Naive thymus-derived CD8-positive, alpha-beta T cell (primary cell): ENCODE results near the gene MACROD2. TPM values are rescaled to one million over a fixed set of nuclear protein-coding genes. Genes with fewer than 3 reads are reported as not detected.

Experiments
- ATAC-seq, 2 donors: fragments of 150-1000 bp; cut with Tn5 transposase in 1 of 2; sonication (Bioruptor Pico), chemical (Tn5 transposase) in 1 of 2; 1 replicate in 1 of 2; 2 replicates in 1 of 2; pipeline ENCODE4 v1.10.0; 2021; ENCODE audit warnings: mild to moderate bottlenecking in 2 of 2, moderate library complexity in 2 of 2
- POLR2A ChIA-PET: fragments of 350-600 bp; sonication (Branson Sonifier 250); formaldehyde crosslinking; loops from one replicate; lab custom pipeline; 2021; ENCODE audit warnings: antibody characterized with exemption; lab: Charles Lee
- DNase-seq, 10 donors: peaks; one replicate each; pipeline versions ENCODE4 v3.0.0 to v3.0.0-alpha.2; 2020 to 2022
- H3K27ac Mint-ChIP-seq, 10 donors: one replicate each; pipeline ENCODE4 v1.8.0; 2020 to 2022; ENCODE audit warnings: mild to moderate bottlenecking in 10 of 10, mixed read lengths in 10 of 10, moderate library complexity in 4 of 10, inconsistent platforms in 1 of 10
- H3K27me3 Mint-ChIP-seq, 5 donors: one replicate each; pipeline ENCODE4 v1.8.0; 2021 to 2022; ENCODE audit warnings: mixed read lengths in 5 of 5
- H3K36me3 Mint-ChIP-seq, 3 donors: one replicate each; pipeline ENCODE4 v1.8.0; 2020 to 2022; ENCODE audit warnings: mixed read lengths in 3 of 3, mild to moderate bottlenecking in 2 of 3, inconsistent platforms in 1 of 3
- H3K4me1 Mint-ChIP-seq, 4 donors: one replicate each; pipeline ENCODE4 v1.8.0; 2021 to 2022; ENCODE audit warnings: mixed read lengths in 4 of 4
- H3K4me3 Mint-ChIP-seq, 10 donors: one replicate each; pipeline ENCODE4 v1.8.0; 2020 to 2022; ENCODE audit warnings: mild to moderate bottlenecking in 10 of 10, mixed read lengths in 10 of 10, moderate library complexity in 6 of 10, inconsistent platforms in 1 of 10
- H3K9me3 Mint-ChIP-seq, 9 donors: one replicate each; pipeline ENCODE4 v1.8.0; 2020 to 2022; ENCODE audit warnings: mixed read lengths in 9 of 9, mild to moderate bottlenecking in 3 of 9, inconsistent platforms in 1 of 9, moderate library complexity in 1 of 9
- polyA plus RNA-seq, 3 donors: library from polyadenylated mRNA; unstranded; fragments of 300-500 nt; fragmentation: Illumina TruSeq; gene quantifications; one replicate each; pipeline ENCODE4 v1.2.3, GENCODE V29; 2021
- total RNA-seq, 8 experiments: library from RNA in 2 of 8; stranded (reverse) in 2 of 8; gene quantifications; one replicate each; pipeline ENCODE4 v1.2.3 and lab custom pipeline; 2021 to 2026

Gene MACROD2
- total and polyA plus RNA-seq, 5 experiments from 2014 or later, result 0.18 to 1.1 (median 0.60) TPM; not detected in 2

DNA sequence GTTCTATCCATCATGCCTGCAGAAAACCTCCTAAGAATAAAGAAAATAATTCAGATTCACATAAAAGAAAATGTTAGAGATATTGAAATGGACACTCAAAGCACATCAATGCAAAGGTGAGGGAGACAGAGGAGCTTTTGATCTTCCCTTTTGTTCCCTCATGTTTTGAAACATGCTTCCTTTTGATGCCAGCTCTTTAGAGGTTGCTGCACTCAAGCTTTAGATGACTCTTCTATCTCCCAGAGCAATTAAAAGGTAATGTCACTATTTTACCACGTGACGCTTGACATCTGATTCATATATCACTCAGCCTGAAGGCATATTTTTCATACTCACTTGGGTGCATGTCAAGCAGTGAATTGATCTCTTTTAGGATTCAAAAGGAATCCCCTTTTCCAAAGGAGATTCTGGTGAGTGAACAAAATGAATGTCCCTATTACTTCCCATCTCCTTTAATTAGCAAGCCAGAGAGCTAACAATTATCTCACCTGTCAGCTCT is 1551.3 kb downstream of the MACROD2 start:
- Mint-ChIP-seq H3K36me3 (no peaks in the 10 kb centered on the region), H3K9me3 (peaks cover 0 to 30% (median 13%) of the 10 kb centered on the region in 9 donors), H3K27ac (no peak overlapping the region), H3K4me1 (no peaks in the 10 kb centered on the region), H3K4me3 (no peak overlapping the region), H3K27me3 (no peaks in the 10 kb centered on the region)
- ATAC-seq (no peak), DNase-seq (no peak)
- POLR2A ChIA-PET, result no interaction called here

DNA sequence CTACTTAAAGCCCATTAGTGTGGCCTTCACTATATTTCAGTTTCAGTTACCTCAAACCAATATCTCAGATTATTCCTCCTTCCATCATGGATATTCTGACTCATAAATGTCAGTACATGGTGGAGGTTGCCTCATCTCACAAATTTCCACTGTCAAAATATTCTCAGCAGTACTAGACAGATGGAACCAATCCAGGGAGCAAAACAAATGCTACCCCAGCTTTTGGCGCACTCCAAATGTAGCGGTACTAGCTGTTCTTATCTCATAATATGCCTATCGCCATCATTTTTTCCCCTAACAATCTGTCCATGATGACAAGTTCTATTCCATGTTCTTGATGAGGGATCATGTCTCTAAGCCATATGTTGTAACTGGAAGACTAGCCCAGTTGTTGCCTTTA is 1551.8 kb downstream of the MACROD2 start:
- DNase-seq, result no peak
- no peak for ATAC-seq
- Mint-ChIP-seq H3K27ac (no peak overlapping the region), H3K36me3 (no peaks in the 10 kb centered on the region), H3K4me3 (no peak overlapping the region), H3K9me3 (peaks cover 0 to 25% (median 15%) of the 10 kb centered on the region in 9 donors), H3K4me1 (no peaks in the 10 kb centered on the region), H3K27me3 (no peaks in the 10 kb centered on the region)
- POLR2A ChIA-PET, result no interaction called here

DNA sequence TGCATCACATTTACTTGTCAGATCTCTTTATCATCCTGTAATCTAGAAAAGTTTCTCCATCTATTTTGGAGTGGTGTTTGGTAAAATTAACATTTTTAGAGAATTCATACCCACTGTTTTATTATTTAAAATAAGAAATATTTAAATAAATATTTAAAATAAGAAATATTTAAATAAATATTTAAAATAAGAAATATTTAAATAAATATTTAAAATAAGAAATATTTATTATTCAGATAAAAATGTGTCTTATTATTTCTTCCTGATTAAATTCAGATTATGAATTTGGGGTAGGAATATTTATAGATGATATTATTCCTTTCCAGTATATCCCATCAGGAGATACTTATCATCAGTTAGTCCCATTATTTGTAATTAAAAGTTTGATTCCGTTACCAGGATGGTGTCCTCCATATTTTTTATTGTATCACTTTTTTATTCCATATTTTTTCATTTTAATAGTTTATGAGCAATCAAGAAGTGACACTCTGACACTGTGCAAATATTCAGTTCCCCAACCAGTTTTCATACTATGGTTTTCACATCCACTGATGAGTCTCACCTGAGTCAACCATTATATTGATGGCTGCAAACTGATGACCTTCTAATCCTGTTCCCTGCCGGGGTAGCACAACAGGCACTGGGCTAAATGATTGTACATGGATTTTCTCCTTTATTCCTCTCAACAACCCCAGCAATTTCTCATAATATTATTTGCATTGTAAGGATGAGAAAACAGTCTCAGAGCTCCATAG is 1555.0 kb downstream of the MACROD2 start:
- no peak for ATAC-seq
- H3K4me1 Mint-ChIP-seq, result no peaks in the 10 kb centered on the region
- H3K36me3 Mint-ChIP-seq, result peaks cover 0 to 3% (median 0%) of the 10 kb centered on the region in 3 donors
- no peak overlapping the region for H3K4me3 Mint-ChIP-seq
- peaks cover 0 to 3% (median 0%) of the 10 kb centered on the region in 5 donors for H3K27me3 Mint-ChIP-seq
- H3K9me3 Mint-ChIP-seq, result peaks cover 0 to 48% (median 34%) of the 10 kb centered on the region in 9 donors
- POLR2A ChIA-PET, result no interaction called here
- no peak overlapping the region for H3K27ac Mint-ChIP-seq
- no peak for DNase-seq

DNA sequence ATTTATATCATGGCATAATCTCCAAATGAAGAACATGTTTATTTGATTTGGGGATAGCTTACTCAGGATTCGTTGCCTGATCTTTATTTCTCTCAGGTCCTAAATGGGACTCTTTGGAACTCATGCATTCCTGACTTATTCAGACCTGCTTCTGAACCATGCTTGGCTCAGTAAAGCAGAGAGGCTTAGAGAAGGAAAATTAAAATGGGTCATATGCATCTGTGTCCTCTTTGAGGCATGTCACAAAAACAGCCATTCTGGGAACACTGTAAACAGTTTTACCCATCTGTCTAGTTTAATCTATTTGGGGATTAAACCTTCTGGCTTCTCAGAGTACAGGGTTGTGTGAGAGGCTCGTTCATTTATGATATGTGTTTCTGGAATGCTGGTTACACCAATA is 1560.6 kb downstream of the MACROD2 start:
- no peak overlapping the region for H3K4me3 Mint-ChIP-seq
- POLR2A ChIA-PET, result no interaction called here
- H3K27me3 Mint-ChIP-seq, result peaks cover 0 to 3% (median 0%) of the 10 kb centered on the region in 5 donors
- no peak overlapping the region for H3K27ac Mint-ChIP-seq
- peaks cover 0 to 33% (median 28%) of the 10 kb centered on the region in 9 donors for H3K9me3 Mint-ChIP-seq
- ATAC-seq, result no peak
- no peak for DNase-seq
- H3K4me1 Mint-ChIP-seq, result no peaks in the 10 kb centered on the region
- peaks cover 0 to 11% (median 0%) of the 10 kb centered on the region in 3 donors for H3K36me3 Mint-ChIP-seq

DNA sequence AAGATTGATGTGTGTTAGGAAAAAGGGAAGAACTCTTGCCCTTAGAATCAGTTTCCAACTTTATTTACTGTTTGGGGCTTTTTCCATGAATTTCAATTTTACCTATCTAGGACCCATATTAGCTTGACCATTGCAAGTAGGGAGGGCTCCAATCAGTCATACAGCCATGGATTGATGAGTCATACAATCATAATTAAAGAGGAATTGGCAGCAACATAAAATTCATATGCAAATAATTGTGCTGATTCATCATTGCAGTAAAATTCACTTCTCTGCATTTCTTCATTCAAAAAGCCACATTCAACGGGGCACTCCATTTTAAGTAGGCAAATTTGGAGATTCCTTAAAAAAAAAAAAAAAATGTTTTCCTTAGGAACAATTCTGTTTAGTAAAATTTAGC is 1561.6 kb downstream of the MACROD2 start:
- H3K4me1 Mint-ChIP-seq, result no peaks in the 10 kb centered on the region
- DNase-seq (no peak), ATAC-seq (no peak)
- H3K4me3 Mint-ChIP-seq, result no peak overlapping the region
- peaks cover 0 to 11% (median 0%) of the 10 kb centered on the region in 3 donors for H3K36me3 Mint-ChIP-seq
- POLR2A ChIA-PET, result no interaction called here
- no peak overlapping the region for H3K27ac Mint-ChIP-seq
- peaks cover 0 to 3% (median 0%) of the 10 kb centered on the region in 5 donors for H3K27me3 Mint-ChIP-seq
- peaks cover 0 to 33% (median 27%) of the 10 kb centered on the region in 9 donors for H3K9me3 Mint-ChIP-seq

DNA sequence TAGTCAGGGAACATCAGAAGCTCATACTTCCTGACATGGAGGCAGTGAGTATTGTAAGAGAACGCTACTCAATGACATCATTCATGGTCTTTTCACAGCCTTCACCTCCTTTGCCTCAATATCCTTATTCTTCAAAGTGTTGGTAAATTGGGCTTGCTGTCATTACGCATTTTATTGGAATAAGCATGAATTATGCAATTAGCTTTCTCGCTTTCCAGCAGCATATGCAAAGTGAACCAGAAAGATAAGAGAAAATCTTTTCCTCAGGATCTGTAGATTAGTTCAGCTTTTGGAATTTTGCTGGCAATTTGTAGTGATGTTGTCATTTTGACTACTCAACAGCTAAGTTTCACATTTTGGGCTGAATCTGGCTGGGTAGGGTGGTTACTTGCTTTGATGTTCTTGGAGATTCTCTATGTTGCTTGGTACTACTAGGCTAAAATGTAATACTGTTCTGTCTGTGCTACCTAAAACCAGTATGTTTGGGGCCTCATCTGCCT is 1565.8 kb downstream of the MACROD2 start:
- H3K9me3 Mint-ChIP-seq, result peaks cover 0 to 8% (median 4%) of the 10 kb centered on the region in 9 donors
- DNase-seq (no peak), ATAC-seq (no peak)
- POLR2A ChIA-PET, result no interaction called here
- peaks cover 0 to 7% (median 0%) of the 10 kb centered on the region in 3 donors for H3K36me3 Mint-ChIP-seq
- H3K27ac Mint-ChIP-seq, result no peak overlapping the region
- H3K27me3 Mint-ChIP-seq, result no peaks in the 10 kb centered on the region
- no peaks in the 10 kb centered on the region for H3K4me1 Mint-ChIP-seq
- no peak overlapping the region for H3K4me3 Mint-ChIP-seq

DNA sequence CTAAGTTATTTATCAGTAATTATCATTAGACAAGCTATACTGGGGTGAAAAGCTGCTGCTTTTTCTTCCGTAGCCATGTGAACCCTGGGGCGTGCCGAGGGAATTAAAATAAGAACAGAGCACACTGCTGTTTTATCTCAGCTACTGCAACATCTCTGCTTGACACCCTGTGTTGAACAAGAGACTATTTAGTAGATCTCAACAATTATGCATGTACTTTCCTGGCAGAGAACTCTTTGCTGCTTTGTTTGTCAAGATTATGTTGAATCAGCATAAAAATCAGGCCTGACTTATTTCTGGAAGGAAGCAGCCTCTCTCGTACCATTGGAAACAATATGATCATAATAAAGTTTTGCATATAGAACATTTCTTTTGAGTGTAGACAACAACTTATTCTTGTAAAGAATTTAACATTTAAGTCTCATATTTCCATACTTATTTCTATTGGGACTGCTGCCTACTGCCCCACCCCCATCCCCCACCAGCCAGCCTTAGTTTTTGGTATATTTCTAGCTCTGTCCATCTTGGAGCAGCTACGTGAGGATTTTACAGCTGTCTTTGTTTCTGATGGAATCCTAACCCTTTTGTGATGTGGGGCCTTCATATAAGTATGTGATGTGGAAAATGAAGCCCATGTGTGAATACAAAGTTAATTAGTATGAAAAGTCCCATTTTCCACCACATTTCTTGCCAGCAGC is 1566.5 kb downstream of the MACROD2 start:
- POLR2A ChIA-PET, result no interaction called here
- Mint-ChIP-seq H3K27me3 (no peaks in the 10 kb centered on the region), H3K36me3 (peaks cover 0 to 7% (median 0%) of the 10 kb centered on the region in 3 donors), H3K4me1 (no peaks in the 10 kb centered on the region), H3K9me3 (peaks cover 3 to 12% (median 5%) of the 10 kb centered on the region in 9 donors), H3K4me3 (no peak overlapping the region), H3K27ac (no peak overlapping the region)
- DNase-seq (no peak), ATAC-seq (no peak)

DNA sequence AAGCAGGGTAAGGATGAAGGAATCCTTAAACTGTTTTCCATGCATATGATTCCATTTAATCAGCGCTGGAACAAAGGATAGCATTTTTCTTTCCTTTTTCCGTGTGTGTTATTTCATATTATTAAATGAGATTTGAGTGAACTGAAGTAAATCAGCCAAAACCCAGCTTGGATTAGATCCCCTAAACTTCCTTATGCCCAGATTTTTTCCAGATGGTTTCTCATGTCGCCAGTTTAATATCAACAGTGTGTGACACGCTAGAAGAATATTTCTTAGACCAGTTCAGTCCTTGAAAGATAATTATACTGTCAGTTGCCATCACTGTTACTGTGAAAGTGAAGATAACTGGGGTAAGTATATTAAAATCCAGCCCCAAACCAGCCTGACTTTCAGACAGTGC is 1568.5 kb downstream of the MACROD2 start:
- H3K36me3 Mint-ChIP-seq, result peaks cover 0 to 7% (median 0%) of the 10 kb centered on the region in 3 donors
- H3K27ac Mint-ChIP-seq, result no peak overlapping the region
- H3K4me3 Mint-ChIP-seq, result no peak overlapping the region
- POLR2A ChIA-PET, result no interaction called here
- DNase-seq, result no peak
- no peak for ATAC-seq
- no peaks in the 10 kb centered on the region for H3K4me1 Mint-ChIP-seq
- H3K27me3 Mint-ChIP-seq, result no peaks in the 10 kb centered on the region
- peaks cover 0 to 16% (median 3%) of the 10 kb centered on the region in 9 donors for H3K9me3 Mint-ChIP-seq

DNA sequence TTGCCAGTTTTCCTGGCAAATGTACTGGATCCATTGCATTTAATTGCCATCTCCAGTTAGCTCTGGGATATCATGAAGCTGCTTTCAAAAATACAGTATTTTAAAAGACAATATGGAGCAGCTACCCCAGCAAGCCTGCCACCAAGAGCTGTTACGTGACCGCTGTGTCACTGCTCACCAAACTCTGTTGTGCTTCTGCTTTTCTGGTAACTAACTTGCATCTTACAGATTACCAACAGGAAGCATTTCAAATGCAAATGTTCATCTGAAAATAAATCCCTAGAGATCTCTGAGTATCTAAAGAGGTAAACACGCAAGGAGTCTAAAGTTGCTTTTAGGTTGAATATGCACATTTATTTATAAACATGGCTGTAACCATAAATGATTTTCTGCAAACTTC is 1569.7 kb downstream of the MACROD2 start:
- POLR2A ChIA-PET, result no interaction called here
- H3K4me3 Mint-ChIP-seq, result no peak overlapping the region
- H3K4me1 Mint-ChIP-seq, result no peaks in the 10 kb centered on the region
- H3K36me3 Mint-ChIP-seq, result no peaks in the 10 kb centered on the region
- H3K9me3 Mint-ChIP-seq, result peaks cover 0 to 16% (median 3%) of the 10 kb centered on the region in 9 donors
- ATAC-seq, result no peak
- H3K27me3 Mint-ChIP-seq, result no peaks in the 10 kb centered on the region
- DNase-seq, result no peak
- no peak overlapping the region for H3K27ac Mint-ChIP-seq

DNA sequence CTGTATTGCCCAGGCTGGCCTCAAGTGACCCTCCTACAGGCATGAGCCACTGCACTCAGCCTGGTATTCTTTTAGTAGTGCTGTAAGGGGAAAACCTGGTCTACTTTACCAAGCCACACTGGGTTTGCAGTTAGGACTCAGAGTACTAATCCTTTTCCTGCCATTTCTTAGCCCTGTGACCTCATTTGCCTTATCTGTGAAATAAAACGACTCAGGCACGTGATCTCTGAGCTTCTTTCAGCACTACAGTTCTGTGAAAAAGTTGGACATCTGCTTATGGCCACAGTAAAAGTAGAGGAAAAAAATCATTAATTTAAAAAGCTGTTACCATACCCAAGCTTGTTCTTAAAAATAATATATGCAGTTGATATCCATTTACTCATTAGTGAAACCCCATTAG is 1570.5 kb downstream of the MACROD2 start:
- no peaks in the 10 kb centered on the region for H3K36me3 Mint-ChIP-seq
- no peak for DNase-seq

DNA sequence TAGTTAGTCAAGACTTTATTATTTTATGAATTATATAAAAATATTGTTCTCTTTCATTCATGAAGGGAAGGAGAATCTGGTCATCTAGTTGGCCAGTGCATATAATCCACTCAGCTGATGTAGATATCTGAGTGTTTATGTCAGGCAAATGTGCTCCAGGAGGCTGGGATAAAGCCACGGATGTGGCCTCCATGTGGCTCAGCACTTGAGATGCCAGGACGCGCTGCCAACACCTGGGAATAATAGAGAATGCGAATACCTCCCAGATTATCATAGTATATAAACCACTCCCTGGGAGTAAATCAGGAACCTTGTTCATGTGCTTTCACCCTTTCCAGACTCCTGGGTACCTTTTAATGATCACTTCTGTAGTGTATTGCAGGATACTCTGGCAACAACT is 1571.9 kb downstream of the MACROD2 start:
- Mint-ChIP-seq H3K27me3 (no peaks in the 10 kb centered on the region), H3K36me3 (no peaks in the 10 kb centered on the region), H3K27ac (no peak overlapping the region), H3K4me1 (no peaks in the 10 kb centered on the region), H3K9me3 (peaks cover 0 to 18% (median 3%) of the 10 kb centered on the region in 9 donors), H3K4me3 (no peak overlapping the region)
- POLR2A ChIA-PET, result no interaction called here
- ATAC-seq (no peak), DNase-seq (no peak)

More for the DNA sequence above, 1570.5 kb downstream of the MACROD2 start:
- H3K4me1 Mint-ChIP-seq, result no peaks in the 10 kb centered on the region
- POLR2A ChIA-PET, result no interaction called here
- no peak for ATAC-seq
- H3K27me3 Mint-ChIP-seq, result no peaks in the 10 kb centered on the region
- H3K27ac Mint-ChIP-seq, result no peak overlapping the region
- H3K9me3 Mint-ChIP-seq, result peaks cover 0 to 18% (median 3%) of the 10 kb centered on the region in 9 donors
- H3K4me3 Mint-ChIP-seq, result no peak overlapping the region

DNA sequence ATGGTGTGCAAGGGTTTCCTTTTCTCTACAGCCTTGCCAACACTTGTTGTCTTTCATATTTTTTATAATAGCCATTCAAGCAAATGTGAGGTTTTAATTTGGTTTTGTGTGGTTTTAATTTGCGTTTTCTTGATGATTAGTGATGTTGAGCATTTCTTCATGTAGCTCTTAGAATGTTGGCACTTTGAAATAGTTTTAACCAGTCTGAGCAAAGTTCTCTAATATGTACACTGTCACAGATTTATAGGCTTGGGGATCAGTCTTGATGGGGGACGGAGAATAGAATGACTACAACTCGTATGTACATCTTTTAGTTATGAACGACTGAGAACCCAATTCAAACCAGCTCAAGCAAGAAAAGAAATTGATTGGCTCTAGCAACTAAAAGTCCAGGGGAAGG is 1574.8 kb downstream of the MACROD2 start:
- H3K27me3 Mint-ChIP-seq, result no peaks in the 10 kb centered on the region
- peaks cover 0 to 18% (median 3%) of the 10 kb centered on the region in 9 donors for H3K9me3 Mint-ChIP-seq
- no peaks in the 10 kb centered on the region for H3K36me3 Mint-ChIP-seq
- DNase-seq (no peak), ATAC-seq (no peak)
- H3K4me3 Mint-ChIP-seq, result no peak overlapping the region
- H3K27ac Mint-ChIP-seq, result no peak overlapping the region
- no peaks in the 10 kb centered on the region for H3K4me1 Mint-ChIP-seq
- POLR2A ChIA-PET, result no interaction called here

DNA sequence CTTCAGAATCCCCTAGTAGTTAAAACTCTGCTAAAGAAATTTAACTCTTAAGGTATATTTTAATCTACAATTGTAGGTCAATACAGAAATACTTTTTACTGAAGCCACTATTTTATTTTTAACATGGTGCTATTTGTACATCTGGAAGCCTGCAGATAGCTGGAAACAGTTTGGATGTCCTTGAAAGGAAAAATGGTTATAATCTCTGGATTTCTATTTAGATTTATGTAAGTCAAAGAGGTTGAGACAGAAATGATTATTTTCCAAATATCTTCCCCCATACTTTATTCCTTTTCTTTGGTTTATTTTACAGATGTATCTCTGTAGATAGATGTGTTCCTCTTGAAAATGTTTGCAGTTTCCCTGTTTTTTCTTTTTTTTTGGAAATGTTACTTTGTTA is 1575.7 kb downstream of the MACROD2 start:
- DNase-seq, result no peak
- Mint-ChIP-seq H3K27ac (no peak overlapping the region), H3K27me3 (no peaks in the 10 kb centered on the region), H3K9me3 (peaks cover 0 to 18% (median 3%) of the 10 kb centered on the region in 9 donors), H3K36me3 (no peaks in the 10 kb centered on the region), H3K4me3 (no peak overlapping the region), H3K4me1 (no peaks in the 10 kb centered on the region)
- POLR2A ChIA-PET, result no interaction called here
- ATAC-seq, result no peak
